Measurements from ENCODE around the gene SNIP1.
A peak's percentile ranks its signal among the peaks of the same experiment; 100 is the strongest.

The SNIP1 gene

GRCh38 chr1:37553927-37554808 lies at the start of gene SNIP1:
Gene SNIP1, minus strand, starts transcription at chr1:37554293. Its CDS starts 64 bp downstream, at chr1:37554229.
- no peaks in the 10 kb centered on the region for H3K9me3 ChIP-seq (ENCODE audit: control insufficient read depth, insufficient read depth, low read depth, low read length)
- peak within 1 kb of the TSS; percentile 99 for H3K4me3 ChIP-seq (ENCODE audit: low read depth, low read length)
- POLR2A ChIA-PET, result interaction anchor here (0.7 to 2.0 kb wide), 8 partner anchors 10 to 1189 kb away, joined by 3 to 11 read pairs (median 5); partner anchors contain the start of genes GNL2, MEAF6 and ZC3H12A
- H3K27ac ChIP-seq (ENCODE audit: extremely low read depth, low read depth, low read length), result no peak within 1 kb of the TSS; the same call in 1 of the 2 replicates
- H3K36me3 ChIP-seq (ENCODE audit: control insufficient read depth in 2 of 2, insufficient read depth in 1 of 2, low read length in 2 of 2), result peaks cover 12 to 35% of the 10 kb centered on the region in 2 experiments; a peak in 2 of 3 replicates
- CTCF ChIA-PET, result interaction anchor here (1.6 kb wide), 1 partner anchor 40 kb away, joined by 4 read pairs; the partner anchor contains the start of gene MEAF6
- H3K4me1 ChIP-seq (ENCODE audit: control insufficient read depth, insufficient read depth, low read length), result peaks cover 4% of the 10 kb centered on the region; the same call in 1 of the 2 replicates
- TF ChIP-seq ZNF514 (tag by site-specific recombination; IDR thresholded peaks at IDR 0.05) (no peak), ZSCAN16 (tag by site-specific recombination; IDR thresholded peaks at IDR 0.05) (no peak), PRDM2 (tag by site-specific recombination; IDR thresholded peaks at IDR 0.05; ENCODE audit: borderline replicate concordance) (no peak), SALL2 (tag by site-specific recombination; IDR thresholded peaks at IDR 0.05; ENCODE audit: borderline replicate concordance) (no peak), OVOL3 (tag by site-specific recombination; IDR thresholded peaks at IDR 0.05) (no peak), SP7 (tag by site-specific recombination; IDR thresholded peaks at IDR 0.05) (peak; percentile 66; the same call in 1 of the 2 replicates), ZNF670 (tag by site-specific recombination; IDR thresholded peaks at IDR 0.05; ENCODE audit: low read depth) (no peak), ZNF768 (tag by site-specific recombination; IDR thresholded peaks at IDR 0.05) (no peak), ZBTB1 (tag by site-specific recombination; IDR thresholded peaks at IDR 0.05) (no peak), ZNF2 (tag by site-specific recombination; IDR thresholded peaks at IDR 0.05) (peak; percentile 63; the same call in 1 of the 2 replicates), ZNF792 (tag by site-specific recombination; IDR thresholded peaks at IDR 0.05) (no peak), ZNF16 (tag by site-specific recombination; IDR thresholded peaks at IDR 0.05; ENCODE audit: low read depth) (no peak), ZNF132 (tag by site-specific recombination; IDR thresholded peaks at IDR 0.05; ENCODE audit: borderline replicate concordance) (no peak), OSR2 (tag by site-specific recombination; IDR thresholded peaks at IDR 0.05) (peak; percentile 16; the same call in 1 of the 2 replicates), ZNF211 (tag by site-specific recombination; IDR thresholded peaks at IDR 0.05; ENCODE audit: low read depth) (no peak), ZNF776 (tag by site-specific recombination; IDR thresholded peaks at IDR 0.05; ENCODE audit: borderline replicate concordance) (no peak), ZNF223 (tag by site-specific recombination; IDR thresholded peaks at IDR 0.05) (no peak), ZNF354C (tag by site-specific recombination; IDR thresholded peaks at IDR 0.05; ENCODE audit: borderline replicate concordance, low read depth) (no peak), KLF17 (tag by site-specific recombination; IDR thresholded peaks at IDR 0.05) (no peak; the same call in 1 of the 2 replicates), WT1 (tag by site-specific recombination; IDR thresholded peaks at IDR 0.05) (0 out of 2 replicates have a peak, but pooled peaks have one; percentile 25), TCF7L2 (IDR thresholded peaks at IDR 0.05; ENCODE audit: borderline replicate concordance, low read depth, low read length) (no peak), ZNF664 (tag by site-specific recombination; IDR thresholded peaks at IDR 0.05) (no peak), ZXDB (tag by site-specific recombination; IDR thresholded peaks at IDR 0.05) (no peak; the same call in none of the 2 replicates), KLF10 (tag by site-specific recombination; IDR thresholded peaks at IDR 0.05) (peak; percentile 95), ZBTB17 (tag by site-specific recombination; IDR thresholded peaks at IDR 0.05) (peak; percentile 71), ZNF23 (tag by site-specific recombination; IDR thresholded peaks at IDR 0.05; ENCODE audit: borderline replicate concordance) (no peak), AEBP2 (tag by site-specific recombination; IDR thresholded peaks at IDR 0.05; ENCODE audit: borderline replicate concordance) (no peak)
- TF ChIP-seq, protein P1, sequence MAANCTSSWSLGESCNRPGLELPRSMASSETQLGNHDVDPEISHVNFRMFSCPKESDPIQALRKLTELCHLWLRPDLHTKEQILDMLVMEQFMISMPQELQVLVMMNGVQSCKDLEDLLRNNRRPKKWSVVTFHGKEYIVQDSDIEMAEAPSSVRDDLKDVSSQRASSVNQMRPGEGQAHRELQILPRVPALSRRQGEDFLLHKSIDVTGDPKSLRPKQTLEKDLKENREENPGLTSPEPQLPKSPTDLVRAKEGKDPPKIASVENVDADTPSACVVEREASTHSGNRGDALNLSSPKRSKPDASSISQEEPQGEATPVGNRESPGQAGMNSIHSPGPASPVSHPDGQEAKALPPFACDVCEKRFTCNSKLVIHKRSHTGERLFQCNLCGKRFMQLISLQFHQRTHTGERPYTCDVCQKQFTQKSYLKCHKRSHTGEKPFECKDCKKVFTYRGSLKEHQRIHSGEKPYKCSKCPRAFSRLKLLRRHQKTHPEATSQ (tag by site-specific recombination; IDR thresholded peaks at IDR 0.05), result no peak

Data from HEK293 (cell line).